ENCODE data around the gene ZNF407. TPM values are rescaled to one million over a fixed set of nuclear protein-coding genes. Genes with fewer than 3 reads are reported as not detected.

The ZNF407 gene
- total RNA-seq, 6 experiments from 2014 or later: 4.3 to 8.0 (median 5.7) TPM

DNA sequence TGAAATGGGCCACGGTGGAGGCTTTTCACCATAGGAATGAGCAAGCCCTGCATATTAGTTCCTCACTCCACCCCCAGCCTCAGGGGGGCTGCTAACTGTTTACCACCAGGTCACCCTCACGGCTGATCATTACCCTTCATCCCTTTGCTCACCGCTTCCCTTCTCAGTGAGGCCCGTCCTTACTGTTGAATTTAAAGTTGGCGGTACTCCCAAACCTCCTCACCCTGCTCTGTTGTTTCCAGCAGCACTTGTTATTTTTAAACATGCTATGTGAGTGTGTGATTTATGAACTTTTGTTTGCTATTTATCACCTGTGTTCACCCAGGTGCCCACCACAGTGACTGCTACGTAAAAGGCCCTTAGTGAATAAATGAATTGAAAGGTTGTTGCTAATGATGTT, 243.6 kb downstream of the ZNF407 start:
- no peaks in the 10 kb centered on the region for H3K36me3 ChIP-seq
- H3K9me3 ChIP-seq: no peaks in the 10 kb centered on the region
- intact Hi-C loops (cut with DNase I): no loop called here
- DNase-seq: no peak
- ATAC-seq: no peak
- WGBS (ENCODE audit: insufficient coverage, low coverage, low lambda C conversion rate, missing lambda C conversion rate): 90% methylated on average over 6 of the region's 6 CpGs
- H3K27ac ChIP-seq: no peak overlapping the region
- no peak overlapping the region for H3K4me3 ChIP-seq
- H3K4me1 ChIP-seq: no peaks in the 10 kb centered on the region
- H3K27me3 ChIP-seq: no peaks in the 10 kb centered on the region
- no peak for TF ChIP-seq POLR2A (IDR thresholded peaks at IDR 0.05)
- TF ChIP-seq, protein P1, sequence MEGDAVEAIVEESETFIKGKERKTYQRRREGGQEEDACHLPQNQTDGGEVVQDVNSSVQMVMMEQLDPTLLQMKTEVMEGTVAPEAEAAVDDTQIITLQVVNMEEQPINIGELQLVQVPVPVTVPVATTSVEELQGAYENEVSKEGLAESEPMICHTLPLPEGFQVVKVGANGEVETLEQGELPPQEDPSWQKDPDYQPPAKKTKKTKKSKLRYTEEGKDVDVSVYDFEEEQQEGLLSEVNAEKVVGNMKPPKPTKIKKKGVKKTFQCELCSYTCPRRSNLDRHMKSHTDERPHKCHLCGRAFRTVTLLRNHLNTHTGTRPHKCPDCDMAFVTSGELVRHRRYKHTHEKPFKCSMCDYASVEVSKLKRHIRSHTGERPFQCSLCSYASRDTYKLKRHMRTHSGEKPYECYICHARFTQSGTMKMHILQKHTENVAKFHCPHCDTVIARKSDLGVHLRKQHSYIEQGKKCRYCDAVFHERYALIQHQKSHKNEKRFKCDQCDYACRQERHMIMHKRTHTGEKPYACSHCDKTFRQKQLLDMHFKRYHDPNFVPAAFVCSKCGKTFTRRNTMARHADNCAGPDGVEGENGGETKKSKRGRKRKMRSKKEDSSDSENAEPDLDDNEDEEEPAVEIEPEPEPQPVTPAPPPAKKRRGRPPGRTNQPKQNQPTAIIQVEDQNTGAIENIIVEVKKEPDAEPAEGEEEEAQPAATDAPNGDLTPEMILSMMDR (IDR thresholded peaks at IDR 0.05): no peak

DNA sequence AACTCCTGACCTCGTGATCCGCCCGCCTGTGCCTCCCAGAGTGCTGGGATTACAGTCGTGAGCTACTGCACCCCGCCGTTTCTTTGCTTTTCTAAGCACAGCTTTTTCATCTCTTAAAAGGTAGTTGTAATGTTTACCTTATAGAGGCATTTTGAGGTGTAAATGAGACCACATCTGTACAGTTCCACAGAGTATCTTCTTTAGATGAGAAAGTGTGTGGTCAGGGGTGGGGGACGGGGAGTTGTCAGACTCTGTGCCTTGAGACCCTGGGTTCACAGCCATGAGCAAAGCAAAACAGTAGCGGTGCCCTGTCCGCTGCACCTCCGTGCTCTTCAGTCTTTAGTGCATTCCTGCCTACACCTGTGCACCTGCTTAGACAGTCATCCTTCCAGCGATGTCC, 251.6 kb downstream of the ZNF407 start:
- no peak for DNase-seq
- Histone ChIP-seq H3K4me1 (no peaks in the 10 kb centered on the region), H3K27ac (no peak overlapping the region), H3K9me3 (no peaks in the 10 kb centered on the region), H3K36me3 (no peaks in the 10 kb centered on the region), H3K4me3 (no peak overlapping the region), H3K27me3 (no peaks in the 10 kb centered on the region)
- no peak for ATAC-seq
- TF ChIP-seq, protein P1 (IDR thresholded peaks at IDR 0.05): no peak
- no peak for TF ChIP-seq POLR2A (IDR thresholded peaks at IDR 0.05)
- 93% methylated on average over 6 of the region's 11 CpGs for WGBS (ENCODE audit: insufficient coverage, low coverage, low lambda C conversion rate, missing lambda C conversion rate)
- intact Hi-C loops (cut with DNase I): no loop called here

DNA sequence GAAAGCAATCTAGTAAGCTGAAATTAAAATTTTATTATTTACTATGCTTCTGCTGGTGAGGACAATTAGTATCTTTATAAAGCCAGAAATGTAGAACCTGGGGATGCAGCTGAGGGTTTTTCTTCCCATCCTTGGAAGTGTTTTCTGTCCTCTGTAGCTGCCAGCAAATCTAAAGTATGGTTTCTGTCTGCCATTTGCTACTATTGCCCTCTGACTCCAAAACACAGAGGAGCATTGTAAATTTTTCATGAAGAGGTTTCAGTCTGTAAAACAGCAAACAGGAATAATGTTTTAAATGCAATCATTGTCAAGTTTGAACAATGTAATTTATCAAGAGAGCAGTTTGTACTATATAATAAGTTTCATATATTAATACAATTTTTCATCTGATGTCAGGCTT, 258.8 kb downstream of the ZNF407 start:
- TF ChIP-seq, protein P1 (IDR thresholded peaks at IDR 0.05): no peak
- Histone ChIP-seq H3K36me3 (no peaks in the 10 kb centered on the region), H3K27ac (no peak overlapping the region), H3K27me3 (no peaks in the 10 kb centered on the region), H3K4me1 (no peaks in the 10 kb centered on the region), H3K9me3 (no peaks in the 10 kb centered on the region), H3K4me3 (no peak overlapping the region)
- DNase-seq (no peak), ATAC-seq (no peak)
- intact Hi-C loops (cut with DNase I): no loop called here

DNA sequence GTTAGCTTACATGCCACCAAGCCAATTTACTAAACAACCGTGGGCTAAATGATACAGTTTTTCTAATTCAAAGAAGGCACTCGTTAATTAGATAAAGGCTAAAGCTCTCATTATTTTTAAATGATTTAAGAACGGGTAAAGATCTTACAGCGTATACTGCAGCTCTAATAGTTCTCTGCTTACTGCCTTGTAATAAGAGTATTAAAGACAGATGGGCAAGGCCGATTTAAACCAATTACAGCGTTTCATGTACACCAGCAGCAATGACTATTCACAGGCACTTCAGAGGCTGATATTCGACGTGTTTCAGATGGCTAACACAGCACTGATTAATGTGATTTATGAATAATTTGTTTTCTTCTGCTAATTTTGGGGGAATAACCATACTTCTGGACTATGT, 259.3 kb downstream of the ZNF407 start:
- no peak for DNase-seq
- H3K9me3 ChIP-seq: no peaks in the 10 kb centered on the region
- intact Hi-C loops (cut with DNase I): no loop called here
- H3K27ac ChIP-seq: no peak overlapping the region
- 95% methylated on average over 8 of the region's 8 CpGs for WGBS (ENCODE audit: insufficient coverage, low coverage, low lambda C conversion rate, missing lambda C conversion rate)
- H3K27me3 ChIP-seq: no peaks in the 10 kb centered on the region
- TF ChIP-seq, protein P1 (IDR thresholded peaks at IDR 0.05): no peak
- TF ChIP-seq POLR2A (IDR thresholded peaks at IDR 0.05): no peak
- H3K4me3 ChIP-seq: no peak overlapping the region
- no peaks in the 10 kb centered on the region for H3K4me1 ChIP-seq
- no peaks in the 10 kb centered on the region for H3K36me3 ChIP-seq
- ATAC-seq: no peak

DNA sequence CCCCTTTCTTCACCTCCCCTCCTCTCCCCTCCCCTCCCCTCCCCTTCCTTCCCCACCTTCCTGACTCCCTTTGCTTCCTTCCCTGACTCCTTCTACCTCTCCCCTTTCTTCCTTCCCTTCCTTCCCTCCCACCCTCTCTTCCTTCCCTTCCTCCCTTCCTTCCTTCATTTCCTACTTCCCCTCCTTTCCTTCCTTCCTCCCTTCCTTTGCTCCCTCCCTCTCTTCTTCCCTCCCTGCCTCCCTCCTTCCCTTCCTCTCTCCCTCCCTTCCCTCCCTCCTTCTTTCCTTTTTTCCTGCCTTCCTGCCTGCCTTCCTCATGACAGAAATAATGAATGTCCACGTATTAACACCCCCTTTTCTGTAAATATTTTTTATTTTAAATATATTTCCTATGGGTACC, 260.2 kb downstream of the ZNF407 start:
- H3K36me3 ChIP-seq: no peaks in the 10 kb centered on the region
- TF ChIP-seq POLR2A (IDR thresholded peaks at IDR 0.05): no peak
- TF ChIP-seq, protein P1 (IDR thresholded peaks at IDR 0.05): no peak
- H3K4me1 ChIP-seq: no peaks in the 10 kb centered on the region
- H3K4me3 ChIP-seq: no peak overlapping the region
- intact Hi-C loops (cut with DNase I): no loop called here
- no peak for DNase-seq
- no peaks in the 10 kb centered on the region for H3K9me3 ChIP-seq
- WGBS (ENCODE audit: insufficient coverage, low coverage, low lambda C conversion rate, missing lambda C conversion rate): 82% methylated on average over 1 of the region's 1 CpG
- ATAC-seq: no peak
- no peaks in the 10 kb centered on the region for H3K27me3 ChIP-seq
- H3K27ac ChIP-seq: no peak overlapping the region
